Type B pancreatic cell (in vitro differentiated cells): ENCODE measurements around the gene EIF6. TPM values are rescaled to one million over a fixed set of nuclear protein-coding genes. Genes with fewer than 3 reads are reported as not detected.

ENCODE experiments used
- DNase-seq: peaks from one replicate; pipeline ENCODE4 v3.0.0; 2021; ENCODE audit warnings: mixed read lengths; ENCODE audit not compliant: unreplicated experiment; ENCODE audit errors: extremely low spot score
- H3K27ac Mint-ChIP-seq: 2 replicates; pipeline ENCODE4 v1.8.0; 2021; ENCODE audit warnings: mild to moderate bottlenecking, mixed read lengths
- H3K27me3 Mint-ChIP-seq: 2 replicates; pipeline ENCODE4 v1.8.0; 2021; ENCODE audit warnings: mixed read lengths
- H3K36me3 Mint-ChIP-seq: 2 replicates; pipeline ENCODE4 v1.8.0; 2021; ENCODE audit warnings: mixed read lengths
- H3K4me1 Mint-ChIP-seq: one replicate; pipeline ENCODE4 v1.8.0; 2021; ENCODE audit warnings: mixed read lengths; ENCODE audit not compliant: unreplicated experiment
- H3K4me3 Mint-ChIP-seq: 2 replicates; pipeline ENCODE4 v1.8.0; 2021; ENCODE audit warnings: mild to moderate bottlenecking, mixed read lengths
- H3K9me3 Mint-ChIP-seq: 2 replicates; pipeline ENCODE4 v1.8.0; 2021; ENCODE audit warnings: mixed read lengths
- CTCF ChIP-seq: fragments of 200-600 bp; sonication (generic); conservative IDR thresholded peaks from 2 replicates; pipeline ENCODE4 v1.5.0; 2021; ENCODE audit warnings: antibody characterized with exemption, mild to moderate bottlenecking
- long read RNA-seq: library from polyadenylated mRNA; unstranded; transcript quantifications from one replicate; pipeline ENCODE4 v2.0.0, GENCODE V29; 2020
- total RNA-seq: library from RNA; stranded (reverse); gene quantifications from 2 replicates; pipeline ENCODE4 v1.2.1, GENCODE V29; 2021; ENCODE audit warnings: low replicate concordance

The EIF6 gene
- 124 and 185 TPM in 2 replicates for total RNA-seq
- long read RNA-seq, transcript EIF6-201 (6 exons, 1,252 nt), result minor isoform, 99 of 531 reads
- long read RNA-seq, transcript EIF6-203 (7 exons, 1,289 nt), result major isoform, 392 of 531 reads
- long read RNA-seq, partial matches to known transcripts, result 10 of 531 reads
- long read RNA-seq, other reads (novel, unspliced or antisense), result 23 of 531 reads

- TF ChIP-seq CTCF, result no peak
- peaks cover 14% of the 10 kb centered on the region for H3K36me3 Mint-ChIP-seq
- no peaks in the 10 kb centered on the region for H3K9me3 Mint-ChIP-seq
- peaks cover 18% of the 10 kb centered on the region for H3K4me1 Mint-ChIP-seq
- peak within 1 kb of the TSS; percentile 99 for H3K27ac Mint-ChIP-seq
- DNase-seq, result peak; percentile 87
- no peaks in the 10 kb centered on the region for H3K27me3 Mint-ChIP-seq
- H3K4me3 Mint-ChIP-seq, result peak within 1 kb of the TSS; percentile 97
Measured at GRCh38 chr20:35284267-35284991, at the start of gene EIF6. TSS of gene EIF6 (minus strand) at chr20:35284772. CDS start at chr20:35284487, 285 bp downstream.

DNA sequence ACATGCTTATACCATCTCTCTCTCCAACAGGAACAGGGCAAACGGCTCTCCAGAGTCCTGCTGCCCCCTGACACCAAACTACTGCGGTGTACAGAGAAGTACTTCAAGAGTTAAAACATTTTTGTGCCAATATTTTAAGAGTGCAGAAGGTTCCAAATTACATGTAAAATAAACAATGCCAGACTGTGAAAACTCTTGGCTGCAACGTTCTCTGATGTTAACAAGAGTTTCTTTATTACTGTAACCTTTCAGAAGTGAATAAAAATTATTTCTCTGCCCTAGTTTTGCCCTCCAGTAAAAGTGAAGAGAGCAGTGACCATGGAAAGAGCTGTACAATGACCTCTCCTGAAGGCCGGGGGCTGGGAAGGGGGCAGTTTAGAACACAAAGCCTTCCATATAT, 49.0 kb upstream of the EIF6 start:
- DNase-seq, result no peak
- H3K27ac Mint-ChIP-seq, result no peak overlapping the region
- H3K9me3 Mint-ChIP-seq, result no peaks in the 10 kb centered on the region
- peaks cover 5% of the 10 kb centered on the region for H3K36me3 Mint-ChIP-seq
- TF ChIP-seq CTCF, result no peak
- no peaks in the 10 kb centered on the region for H3K27me3 Mint-ChIP-seq
- peaks cover 14% of the 10 kb centered on the region for H3K4me1 Mint-ChIP-seq
- H3K4me3 Mint-ChIP-seq, result no peak overlapping the region

GRCh38 chr20:35332540-35333200, 48.1 kb upstream of the EIF6 start:
- Mint-ChIP-seq H3K4me1 (peaks cover 15% of the 10 kb centered on the region), H3K36me3 (no peaks in the 10 kb centered on the region), H3K4me3 (no peak overlapping the region), H3K27ac (no peak overlapping the region), H3K27me3 (no peaks in the 10 kb centered on the region), H3K9me3 (no peaks in the 10 kb centered on the region)
- no peak for DNase-seq
- TF ChIP-seq CTCF, result no peak

DNA sequence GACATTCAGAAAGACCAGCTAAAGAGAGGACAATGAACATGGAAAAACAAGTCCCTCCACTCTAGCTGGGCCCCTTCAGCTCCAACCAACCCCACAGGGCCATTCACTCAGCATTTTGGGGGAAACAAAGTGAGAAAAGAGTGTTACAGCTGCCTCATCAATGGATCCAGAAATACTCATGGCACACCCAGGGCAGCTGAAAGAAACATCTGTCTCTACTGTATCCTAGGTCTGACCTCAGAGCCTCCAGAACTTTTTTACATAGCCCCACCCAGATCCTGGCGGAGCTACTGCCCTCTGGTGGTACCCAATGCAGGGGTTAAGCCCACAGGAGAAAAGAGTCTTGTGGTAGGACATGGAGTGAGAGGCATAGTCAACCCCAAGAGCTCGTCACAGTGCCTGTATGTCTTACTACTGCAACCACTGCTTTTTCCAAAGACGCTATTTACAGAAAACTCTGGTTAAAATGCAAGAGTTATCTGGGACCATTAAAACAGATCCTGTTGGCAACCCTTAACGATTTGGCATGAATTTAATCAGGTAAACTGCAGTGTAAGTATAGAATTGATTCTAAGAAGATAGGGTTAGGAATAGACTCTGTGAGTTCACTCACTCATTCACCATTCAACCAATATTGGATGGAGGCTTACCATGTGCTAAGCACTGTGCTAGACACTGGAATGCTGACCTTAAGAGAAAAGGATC, 45.0 kb upstream of the EIF6 start:
- no peak overlapping the region for H3K27ac Mint-ChIP-seq
- no peak for DNase-seq
- no peaks in the 10 kb centered on the region for H3K9me3 Mint-ChIP-seq
- TF ChIP-seq CTCF, result peak; percentile 66
- no peak overlapping the region for H3K4me3 Mint-ChIP-seq
- H3K4me1 Mint-ChIP-seq, result peaks cover 36% of the 10 kb centered on the region
- no peaks in the 10 kb centered on the region for H3K27me3 Mint-ChIP-seq
- H3K36me3 Mint-ChIP-seq, result no peaks in the 10 kb centered on the region

- H3K9me3 Mint-ChIP-seq, result no peaks in the 10 kb centered on the region
- H3K27me3 Mint-ChIP-seq, result no peaks in the 10 kb centered on the region
- H3K27ac Mint-ChIP-seq, result peak overlapping the region; percentile 29
- no peaks in the 10 kb centered on the region for H3K36me3 Mint-ChIP-seq
- DNase-seq, result no peak
- H3K4me1 Mint-ChIP-seq, result peaks cover 32% of the 10 kb centered on the region
- no peak overlapping the region for H3K4me3 Mint-ChIP-seq
- no peak for TF ChIP-seq CTCF
Measured at GRCh38 chr20:35328689-35329088, 44.1 kb upstream of the EIF6 start.
